H9 (cell line): ENCODE results near the gene CHSY1. TPM values are rescaled to one million over a fixed set of nuclear protein-coding genes. Genes with fewer than 3 reads are reported as not detected.

Experiments
- DNase-seq: peaks from one replicate; pipeline ENCODE4 v3.0.0-alpha.2; 2017
- H2AFZ ChIP-seq: one replicate; pipeline ENCODE4 v1.6.1; 2013; ENCODE audit warnings: mild to moderate bottlenecking, low read length, control low read depth, moderate library complexity
- H2AK5ac ChIP-seq: 2 replicates; pipeline ENCODE4 v1.6.1; 2013; ENCODE audit warnings: low read length, control low read depth, mixed read lengths; ENCODE audit not compliant: insufficient read length
- H2BK120ac ChIP-seq: one replicate; pipeline ENCODE4 v1.6.1; 2013; ENCODE audit warnings: low read depth, mild to moderate bottlenecking, low read length, control low read depth, inconsistent platforms; ENCODE audit not compliant: poor library complexity, severe bottlenecking
- H2BK12ac ChIP-seq: 2 replicates; pipeline ENCODE4 v1.6.1; 2013; ENCODE audit warnings: low read length, control low read depth, mixed read lengths, low read depth; ENCODE audit not compliant: insufficient read length
- H2BK15ac ChIP-seq: 2 replicates; pipeline ENCODE4 v1.6.1; 2013; ENCODE audit warnings: low read depth, low read length, control low read depth
- H2BK20ac ChIP-seq: one replicate; pipeline ENCODE4 v1.6.1; 2013; ENCODE audit warnings: low read depth, mild to moderate bottlenecking, low read length, control low read depth, inconsistent platforms; ENCODE audit not compliant: poor library complexity, severe bottlenecking
- H2BK5ac ChIP-seq: 2 replicates; pipeline ENCODE4 v1.6.1; 2013; ENCODE audit warnings: low read length, control low read depth, mixed read lengths; ENCODE audit not compliant: insufficient read length
- H3K14ac ChIP-seq: 2 replicates; pipeline ENCODE4 v1.6.1; 2013; ENCODE audit warnings: low read length, control low read depth; ENCODE audit not compliant: insufficient read depth
- H3K18ac ChIP-seq: 2 replicates; pipeline ENCODE4 v1.6.1; 2013; ENCODE audit warnings: low read depth, mild to moderate bottlenecking, mixed read lengths, low read length, control low read depth; ENCODE audit not compliant: insufficient read length
- H3K23ac ChIP-seq: 2 replicates; pipeline ENCODE4 v1.6.1; 2013; ENCODE audit warnings: low read length, control low read depth, mixed read lengths, low read depth; ENCODE audit not compliant: insufficient read length
- H3K23me2 ChIP-seq: 2 replicates; pipeline ENCODE4 v1.6.1; 2013; ENCODE audit warnings: low read depth, mild to moderate bottlenecking, mixed read lengths, low read length, control low read depth; ENCODE audit not compliant: insufficient read length, poor library complexity, severe bottlenecking
- H3K27ac ChIP-seq: 2 replicates; pipeline ENCODE4 v1.5.1; 2013; ENCODE audit warnings: low read length, control low read depth, mixed read lengths, low read depth; ENCODE audit not compliant: insufficient read length
- H3K27me3 ChIP-seq: 2 replicates; pipeline ENCODE4 v1.6.1; 2013; ENCODE audit warnings: low read length, control low read depth, inconsistent platforms; ENCODE audit not compliant: insufficient read depth
- H3K4ac ChIP-seq: 2 replicates; pipeline ENCODE4 v1.6.1; 2013; ENCODE audit warnings: low read depth, mild to moderate bottlenecking, control low read depth, inconsistent platforms, low read length, moderate library complexity
- H3K4me1 ChIP-seq: 2 replicates; pipeline ENCODE4 v1.6.1; 2013; ENCODE audit warnings: low read length, control low read depth, inconsistent platforms; ENCODE audit not compliant: insufficient read depth
- H3K4me2 ChIP-seq: 2 replicates; pipeline ENCODE4 v1.6.1; 2013; ENCODE audit warnings: low read length, control low read depth, mixed read lengths; ENCODE audit not compliant: insufficient read length, insufficient read depth
- H3K56ac ChIP-seq: 2 replicates; pipeline ENCODE4 v1.6.1; 2013; ENCODE audit warnings: low read depth, mild to moderate bottlenecking, mixed read lengths, low read length, control low read depth; ENCODE audit not compliant: insufficient read length
- H3K79me1 ChIP-seq: 2 replicates; pipeline ENCODE4 v1.6.1; 2013; ENCODE audit warnings: low read depth, mild to moderate bottlenecking, moderate library complexity, low read length, control low read depth, inconsistent platforms; ENCODE audit not compliant: insufficient read depth, poor library complexity, severe bottlenecking
- H3K79me2 ChIP-seq: 2 replicates; pipeline ENCODE4 v1.6.1; 2013; ENCODE audit warnings: low read length, control low read depth, inconsistent platforms; ENCODE audit not compliant: insufficient read depth
- H3K9ac ChIP-seq: 2 replicates; pipeline ENCODE4 v1.6.1; 2013; ENCODE audit warnings: low read length, control low read depth, mixed read lengths; ENCODE audit not compliant: insufficient read length; ENCODE audit errors: extremely low read depth
- H3K9me3 ChIP-seq: one replicate; pipeline ENCODE4 v1.6.1; 2013; ENCODE audit warnings: low read depth, low read length, inconsistent platforms; ENCODE audit not compliant: control insufficient read depth
- H3T11ph ChIP-seq: one replicate; pipeline ENCODE4 v1.6.1; 2013; ENCODE audit warnings: mild to moderate bottlenecking, low read length, control low read depth, inconsistent platforms
- H4K20me1 ChIP-seq: one replicate; pipeline ENCODE4 v1.6.1; 2013; ENCODE audit not compliant: control insufficient read depth, insufficient read length, insufficient read depth
- H4K5ac ChIP-seq: 2 replicates; pipeline ENCODE4 v1.6.1; 2013; ENCODE audit warnings: low read depth, mild to moderate bottlenecking, mixed read lengths, low read length, control low read depth; ENCODE audit not compliant: insufficient read length
- H4K8ac ChIP-seq: replicated peaks from 2 replicates; pipeline ENCODE4 v1.6.1; 2013; ENCODE audit warnings: low read length, control low read depth, mixed read lengths, low read depth; ENCODE audit not compliant: insufficient read length
- H4K91ac ChIP-seq: 2 replicates; pipeline ENCODE4 v1.6.1; 2013; ENCODE audit warnings: low read depth, mild to moderate bottlenecking, moderate library complexity, mixed read lengths, low read length, control low read depth; ENCODE audit not compliant: insufficient read length
- H3K27ac Mint-ChIP-seq, 3 experiments: 2 replicates in 2 of 3; 3 replicates in 1 of 3; pipeline ENCODE4 v1.8.0; 2020 to 2021; ENCODE audit warnings: mixed read lengths in 3 of 3, mild to moderate bottlenecking in 1 of 3, moderate library complexity in 1 of 3
- H3K27me3 Mint-ChIP-seq: 2 replicates; pipeline ENCODE4 v1.8.0; 2021; ENCODE audit warnings: low read depth, mild to moderate bottlenecking, moderate library complexity, mixed read lengths
- H3K36me3 Mint-ChIP-seq, 3 experiments: 2 replicates in 2 of 3; 3 replicates in 1 of 3; pipeline ENCODE4 v1.8.0; 2020 to 2021; ENCODE audit warnings: low read depth in 3 of 3, mixed read lengths in 3 of 3; ENCODE audit not compliant: insufficient read depth in 1 of 3
- H3K4me1 Mint-ChIP-seq, 2 experiments: 2 replicates each; pipeline ENCODE4 v1.8.0; 2020; ENCODE audit warnings: mixed read lengths in 2 of 2
- H3K4me3 Mint-ChIP-seq, 2 experiments: 2 replicates in 1 of 2; 3 replicates in 1 of 2; pipeline ENCODE4 v1.8.0; 2020 to 2021; ENCODE audit warnings: mild to moderate bottlenecking in 2 of 2, mixed read lengths in 2 of 2, moderate library complexity in 1 of 2
- H3K9me3 Mint-ChIP-seq, 2 experiments: 2 replicates in 1 of 2; 3 replicates in 1 of 2; pipeline ENCODE4 v1.8.0; 2020; ENCODE audit warnings: mild to moderate bottlenecking in 2 of 2, mixed read lengths in 2 of 2, moderate library complexity in 1 of 2
- WGBS: extraction: QIAGEN DNeasy Blood & Tissue Kit; methylation state at CpG from one replicate; pipeline ENCODE4 v1.1.7; 2013; ENCODE audit warnings: missing lambda C conversion rate, low lambda C conversion rate, mixed read lengths; ENCODE audit not compliant: insufficient read length; ENCODE audit errors: extremely low coverage; 5-methylcytosine and 5-hydroxymethylcytosine counted together
- total RNA-seq: library from RNA; stranded (reverse); gene quantifications from 2 replicates; pipeline ENCODE4 v1.2.1, GENCODE V29; 2021
- TF ChIP-seq, protein P1 (sequence below): fragments of 200-600 bp; sonication (generic); conservative IDR thresholded peaks from 3 replicates; pipeline ENCODE4 v1.8.0; 2021; ENCODE audit warnings: antibody characterized with exemption, mild to moderate bottlenecking

CHSY1 gene
- total RNA-seq, 1 experiment from 2014 or later: 68.3 TPM

DNA sequence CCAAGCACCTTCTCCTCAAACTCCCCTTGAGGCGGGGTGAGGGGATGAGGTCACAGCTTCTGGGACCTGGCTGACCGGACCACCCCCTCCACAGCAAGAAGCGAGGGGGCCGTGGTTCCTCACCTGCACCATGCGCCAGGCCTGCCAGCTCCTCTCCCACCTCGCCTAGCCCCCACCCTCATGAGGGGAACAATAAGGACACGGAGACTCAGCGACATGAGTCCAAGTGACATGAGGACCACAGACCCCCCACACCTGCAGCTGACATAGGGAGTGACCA, 118.7 kb downstream of the CHSY1 start:
- no peaks in the 10 kb centered on the region; the same call in none of the 2 replicates for H3K4me1 ChIP-seq
- WGBS: no CpG with 5 or more reads among the region's 8 CpGs
- H3K27ac Mint-ChIP-seq: no peak overlapping the region
- H2AK5ac ChIP-seq: no peak overlapping the region
- peaks cover 2 to 13% of the 10 kb centered on the region in 2 experiments; a peak in 3 of 5 replicates for H3K9me3 Mint-ChIP-seq
- no peak overlapping the region for H2BK12ac ChIP-seq
- H4K5ac ChIP-seq: no peak overlapping the region
- no peak overlapping the region for H3K4me2 ChIP-seq
- H3K27ac ChIP-seq: no peak overlapping the region
- peaks cover 2 to 6% (median 5%) of the 10 kb centered on the region in 3 experiments for H3K36me3 Mint-ChIP-seq
- H3K9me3 ChIP-seq: no peaks in the 10 kb centered on the region
- H3T11ph ChIP-seq: no peak overlapping the region
- H3K9ac ChIP-seq: no peak overlapping the region
- H3K27me3 ChIP-seq: no peaks in the 10 kb centered on the region
- H2BK15ac ChIP-seq: no peak overlapping the region
- H3K27me3 Mint-ChIP-seq: peaks cover 1% of the 10 kb centered on the region; the same call in 1 of the 2 replicates
- H2BK5ac ChIP-seq: no peak overlapping the region
- H3K79me2 ChIP-seq: no peaks in the 10 kb centered on the region
- TF ChIP-seq, protein P1, sequence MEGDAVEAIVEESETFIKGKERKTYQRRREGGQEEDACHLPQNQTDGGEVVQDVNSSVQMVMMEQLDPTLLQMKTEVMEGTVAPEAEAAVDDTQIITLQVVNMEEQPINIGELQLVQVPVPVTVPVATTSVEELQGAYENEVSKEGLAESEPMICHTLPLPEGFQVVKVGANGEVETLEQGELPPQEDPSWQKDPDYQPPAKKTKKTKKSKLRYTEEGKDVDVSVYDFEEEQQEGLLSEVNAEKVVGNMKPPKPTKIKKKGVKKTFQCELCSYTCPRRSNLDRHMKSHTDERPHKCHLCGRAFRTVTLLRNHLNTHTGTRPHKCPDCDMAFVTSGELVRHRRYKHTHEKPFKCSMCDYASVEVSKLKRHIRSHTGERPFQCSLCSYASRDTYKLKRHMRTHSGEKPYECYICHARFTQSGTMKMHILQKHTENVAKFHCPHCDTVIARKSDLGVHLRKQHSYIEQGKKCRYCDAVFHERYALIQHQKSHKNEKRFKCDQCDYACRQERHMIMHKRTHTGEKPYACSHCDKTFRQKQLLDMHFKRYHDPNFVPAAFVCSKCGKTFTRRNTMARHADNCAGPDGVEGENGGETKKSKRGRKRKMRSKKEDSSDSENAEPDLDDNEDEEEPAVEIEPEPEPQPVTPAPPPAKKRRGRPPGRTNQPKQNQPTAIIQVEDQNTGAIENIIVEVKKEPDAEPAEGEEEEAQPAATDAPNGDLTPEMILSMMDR: no peak
- no peak overlapping the region for H2BK120ac ChIP-seq
- H4K91ac ChIP-seq: no peak overlapping the region
- H2BK20ac ChIP-seq: no peak overlapping the region
- no peak overlapping the region for H3K4me3 Mint-ChIP-seq
- H3K4ac ChIP-seq: no peak overlapping the region
- no peak overlapping the region for H2AFZ ChIP-seq
- no peaks in the 10 kb centered on the region for H3K23me2 ChIP-seq
- H4K8ac ChIP-seq: no peak overlapping the region
- H3K14ac ChIP-seq: no peak overlapping the region
- H3K4me1 Mint-ChIP-seq: peaks cover 3 to 5% of the 10 kb centered on the region in 2 experiments; a peak in 2 of 4 replicates
- H4K20me1 ChIP-seq: no peaks in the 10 kb centered on the region
- H3K18ac ChIP-seq: no peak overlapping the region
- H3K56ac ChIP-seq: no peak overlapping the region
- no peaks in the 10 kb centered on the region for H3K79me1 ChIP-seq
- DNase-seq: no peak
- no peak overlapping the region for H3K23ac ChIP-seq
